T-cell (primary cell): ENCODE measurements around the gene SELPLG. TPM values are rescaled to one million over a fixed set of nuclear protein-coding genes. Genes with fewer than 3 reads are reported as not detected.
"Not testable (repeated sequence)": the region's sequence is repeated elsewhere in the genome, so short reads cannot be mapped to it uniquely, and the experiment has no call there.

Source experiments
- ATAC-seq, 4 experiments: fragments of 200-7000 bp in 3 of 4; fragments of 150-1000 bp in 1 of 4; cut with Tn5 transposase; replicated peaks in 1 of 4; 1 replicate in 3 of 4; 2 replicates in 1 of 4; pipeline ENCODE4 v1.10.0; 2021; ENCODE audit warnings: moderate library complexity in 3 of 4, mild to moderate bottlenecking in 2 of 4, moderate number of reproducible peaks in 1 of 4
- CTCF ChIA-PET, 2 donors: fragments of 300-600 bp; sonication (Branson Sonifier 250); formaldehyde crosslinking; loops; one replicate each; lab custom pipeline; 2022; ENCODE audit warnings: antibody characterized with exemption in 2 of 2; lab: Charles Lee
- POLR2A ChIA-PET, 2 donors: fragments of 300-600 bp; sonication (Branson Sonifier 250); formaldehyde crosslinking; loops; one replicate each; lab custom pipeline; 2022; ENCODE audit warnings: antibody characterized with exemption in 2 of 2; lab: Charles Lee
- DNase-seq, 35 experiments: peaks; one replicate each; pipeline versions ENCODE4 v3.0.0 to v3.0.0-alpha.2; 2013 to 2023
- H3K27ac ChIP-seq: one replicate; pipeline ENCODE4 v1.5.1; 2013; ENCODE audit warnings: low read length
- H3K27me3 ChIP-seq, 2 experiments: replicated peaks in 1 of 2; 1 replicate in 1 of 2; 2 replicates in 1 of 2; pipeline versions ENCODE4 v1.6.1 to v1.7.0; 2013; ENCODE audit warnings: low read length in 1 of 2, mixed read lengths in 1 of 2; ENCODE audit not compliant: control insufficient read depth in 2 of 2, insufficient read depth in 2 of 2; ENCODE audit errors: extremely low read depth in 1 of 2
- H3K36me3 ChIP-seq, 2 donors: 1 replicate in 1 of 2; 2 replicates in 1 of 2; pipeline versions ENCODE4 v1.6.1 to v1.7.0; 2013; ENCODE audit warnings: low read length in 1 of 2; ENCODE audit not compliant: control insufficient read depth in 2 of 2, insufficient read depth in 1 of 2; ENCODE audit errors: extremely low read depth in 1 of 2
- H3K4me1 ChIP-seq, 2 experiments: 1 replicate in 1 of 2; 2 replicates in 1 of 2; pipeline versions ENCODE4 v1.6.1 to v1.7.0; 2013; ENCODE audit warnings: low read length in 2 of 2, mixed read lengths in 1 of 2; ENCODE audit not compliant: insufficient read depth in 2 of 2, control insufficient read depth in 1 of 2; ENCODE audit errors: extremely low read depth in 1 of 2
- H3K4me3 ChIP-seq, 2 donors: 1 replicate in 1 of 2; 2 replicates in 1 of 2; pipeline versions ENCODE4 v1.5.1 to v1.7.0; 2013; ENCODE audit warnings: mild to moderate bottlenecking in 2 of 2, low read length in 1 of 2, moderate library complexity in 1 of 2; ENCODE audit not compliant: control insufficient read depth in 1 of 2; ENCODE audit errors: extremely low read depth in 1 of 2
- H3K9me3 ChIP-seq: 2 replicates; pipeline ENCODE4 v1.7.0; 2013
- H3K27ac Mint-ChIP-seq, 2 donors: one replicate each; pipeline ENCODE4 v1.8.0; 2020 to 2021; ENCODE audit warnings: mild to moderate bottlenecking in 2 of 2, mixed read lengths in 2 of 2
- H3K27me3 Mint-ChIP-seq, 2 donors: one replicate each; pipeline ENCODE4 v1.8.0; 2021 to 2022; ENCODE audit warnings: mixed read lengths in 2 of 2
- H3K36me3 Mint-ChIP-seq: one replicate; pipeline ENCODE4 v1.8.0; 2021; ENCODE audit warnings: mixed read lengths
- H3K4me1 Mint-ChIP-seq, 3 donors: one replicate each; pipeline ENCODE4 v1.8.0; 2020 to 2022; ENCODE audit warnings: mixed read lengths in 3 of 3, mild to moderate bottlenecking in 1 of 3
- H3K4me3 Mint-ChIP-seq, 3 donors: one replicate each; pipeline ENCODE4 v1.8.0; 2020 to 2022; ENCODE audit warnings: mild to moderate bottlenecking in 3 of 3, mixed read lengths in 3 of 3, moderate library complexity in 3 of 3
- H3K9me3 Mint-ChIP-seq, 3 donors: one replicate each; pipeline ENCODE4 v1.8.0; 2020 to 2022; ENCODE audit warnings: mixed read lengths in 3 of 3
- WGBS: methylation state at CpG from one replicate; pipeline ENCODE4 v1.1.5; 2013; ENCODE audit warnings: missing lambda C conversion rate; ENCODE audit not compliant: insufficient coverage; 5-methylcytosine and 5-hydroxymethylcytosine counted together
- total RNA-seq, 35 experiments: library from RNA in 6 of 35; stranded (reverse) in 6 of 35; fragments of 120-200 nt in 1 of 35; gene quantifications; one replicate each; pipeline versions ENCODE4 v1.2.1 to v1.2.4 and lab custom pipeline; 2013 to 2026

Gene SELPLG
- total RNA-seq, 5 donors from 2014 or later (not counting 1 experiment from before 2014, with no cell fraction given) = 102 to 220 (median 215) TPM

- Mint-ChIP-seq H3K9me3 (no peaks in the 10 kb centered on the region), H3K27me3 (no peaks in the 10 kb centered on the region), H3K36me3 (no peaks in the 10 kb centered on the region), H3K4me3 (no peak overlapping the region), H3K27ac (peak overlapping the region; percentile 86 to 93), H3K4me1 (peaks cover 8 to 17% (median 8%) of the 10 kb centered on the region in 3 donors)
- ATAC-seq = no peak
- peaks cover 0 to 3% of the 10 kb centered on the region in 2 donors for H3K36me3 ChIP-seq
- H3K9me3 ChIP-seq = no peaks in the 10 kb centered on the region
- no peak overlapping the region for H3K27ac ChIP-seq
- no peaks in the 10 kb centered on the region for H3K27me3 ChIP-seq
- no peaks in the 10 kb centered on the region for H3K4me1 ChIP-seq
- ChIA-PET CTCF (interaction anchor here (0.7 to 5.4 kb wide), 23 partner anchors 10 to 429 kb away, joined by 3 to 99 read pairs (median 5); partner anchors contain the start of genes ALKBH2 (in 1 of the 2), CORO1C (in 1 of the 2) and ISCU (in 1 of the 2)), POLR2A (interaction anchor here (0.6 to 0.9 kb wide), 3 partner anchors 12 to 140 kb away, joined by 3 to 6 read pairs (median 5); no protein-coding TSS in a partner anchor)
- WGBS = 100% methylated on average over 1 of the region's 4 CpGs
- H3K4me3 ChIP-seq = no peak overlapping the region
- DNase-seq = no peak
Observed at GRCh38 chr12:108663324-108664015, 29.8 kb upstream of the SELPLG start.

- H3K27me3 Mint-ChIP-seq, H3K27ac Mint-ChIP-seq, DNase-seq, H3K4me3 Mint-ChIP-seq, H3K9me3 Mint-ChIP-seq, H3K9me3 ChIP-seq, H3K4me1 Mint-ChIP-seq, CTCF ChIA-PET, H3K27me3 ChIP-seq, H3K36me3 ChIP-seq, H3K4me3 ChIP-seq, H3K4me1 ChIP-seq, POLR2A ChIA-PET, ATAC-seq, H3K27ac ChIP-seq: not testable (repeated sequence)
- WGBS = no CpG with 5 or more reads among the region's 4 CpGs
- H3K36me3 Mint-ChIP-seq = peaks cover 11% of the 10 kb centered on the region
Observed at GRCh38 chr12:108658115-108658514, 24.4 kb upstream of the SELPLG start.

- H3K4me3 ChIP-seq = no peak overlapping the region
- H3K27me3 ChIP-seq = no peaks in the 10 kb centered on the region
- H3K4me1 ChIP-seq = no peaks in the 10 kb centered on the region
- POLR2A ChIA-PET = no interaction called here
- H3K27me3 Mint-ChIP-seq = no peaks in the 10 kb centered on the region
- peaks cover 11% of the 10 kb centered on the region for H3K36me3 Mint-ChIP-seq
- no peak overlapping the region for H3K27ac Mint-ChIP-seq
- H3K36me3 ChIP-seq = peaks cover 3 to 6% of the 10 kb centered on the region in 2 donors
- CTCF ChIA-PET = no interaction called here
- H3K9me3 ChIP-seq = no peaks in the 10 kb centered on the region
- ATAC-seq = no peak
- H3K4me3 Mint-ChIP-seq = no peak overlapping the region
- no peak for DNase-seq
- H3K27ac ChIP-seq = no peak overlapping the region
- peaks cover 0 to 4% (median 0%) of the 10 kb centered on the region in 3 donors for H3K4me1 Mint-ChIP-seq
- no peaks in the 10 kb centered on the region for H3K9me3 Mint-ChIP-seq
- 100% methylated on average over 6 of the region's 10 CpGs for WGBS
Observed at GRCh38 chr12:108657130-108657745, 23.5 kb upstream of the SELPLG start.

- H3K27ac Mint-ChIP-seq = not testable (repeated sequence)
Observed at GRCh38 chr12:108656247-108656646, 22.6 kb upstream of the SELPLG start.

GRCh38 chr12:108655812-108656175 lies 22.1 kb upstream of the SELPLG start:
- H3K27ac ChIP-seq, H3K4me3 Mint-ChIP-seq, H3K36me3 ChIP-seq, H3K27me3 ChIP-seq, POLR2A ChIA-PET, CTCF ChIA-PET, H3K4me1 ChIP-seq, H3K4me3 ChIP-seq, H3K27ac Mint-ChIP-seq, H3K27me3 Mint-ChIP-seq, H3K9me3 ChIP-seq, H3K4me1 Mint-ChIP-seq, H3K9me3 Mint-ChIP-seq, ATAC-seq, DNase-seq: not testable (repeated sequence)
- peaks cover 11% of the 10 kb centered on the region for H3K36me3 Mint-ChIP-seq
- WGBS = no CpG with 5 or more reads among the region's 28 CpGs

More at GRCh38 chr12:108656247-108656646, 22.6 kb upstream of the SELPLG start:
- H3K4me1 Mint-ChIP-seq, H3K4me1 ChIP-seq, H3K27me3 ChIP-seq, DNase-seq, H3K27ac ChIP-seq, CTCF ChIA-PET, POLR2A ChIA-PET, H3K9me3 Mint-ChIP-seq, H3K27me3 Mint-ChIP-seq, H3K4me3 Mint-ChIP-seq, ATAC-seq, H3K4me3 ChIP-seq, H3K9me3 ChIP-seq, H3K36me3 ChIP-seq: not testable (repeated sequence)
- H3K36me3 Mint-ChIP-seq = peaks cover 11% of the 10 kb centered on the region
- WGBS = 98% methylated on average over 8 of the region's 24 CpGs

GRCh38 chr12:108654622-108655021 lies 20.9 kb upstream of the SELPLG start:
- H3K9me3 ChIP-seq, H3K27ac Mint-ChIP-seq, ATAC-seq, H3K4me3 Mint-ChIP-seq, DNase-seq, CTCF ChIA-PET, H3K27me3 Mint-ChIP-seq, H3K4me1 Mint-ChIP-seq, H3K4me3 ChIP-seq, H3K36me3 ChIP-seq, POLR2A ChIA-PET, H3K27me3 ChIP-seq, H3K9me3 Mint-ChIP-seq, H3K27ac ChIP-seq, H3K4me1 ChIP-seq: not testable (repeated sequence)
- H3K36me3 Mint-ChIP-seq = peaks cover 11% of the 10 kb centered on the region
- WGBS = 100% methylated on average over 3 of the region's 9 CpGs
